ENCODE results near the gene WBP4. TPM values are rescaled to one million over a fixed set of nuclear protein-coding genes. Genes with fewer than 3 reads are reported as not detected.

WBP4 gene
- total and polyA plus RNA-seq, 9 of the 15 experiments (the other 6 are each of a cell fraction or from before 2014, with no cell fraction given): 5.5 to 12.2 (median 7.9) TPM

DNA sequence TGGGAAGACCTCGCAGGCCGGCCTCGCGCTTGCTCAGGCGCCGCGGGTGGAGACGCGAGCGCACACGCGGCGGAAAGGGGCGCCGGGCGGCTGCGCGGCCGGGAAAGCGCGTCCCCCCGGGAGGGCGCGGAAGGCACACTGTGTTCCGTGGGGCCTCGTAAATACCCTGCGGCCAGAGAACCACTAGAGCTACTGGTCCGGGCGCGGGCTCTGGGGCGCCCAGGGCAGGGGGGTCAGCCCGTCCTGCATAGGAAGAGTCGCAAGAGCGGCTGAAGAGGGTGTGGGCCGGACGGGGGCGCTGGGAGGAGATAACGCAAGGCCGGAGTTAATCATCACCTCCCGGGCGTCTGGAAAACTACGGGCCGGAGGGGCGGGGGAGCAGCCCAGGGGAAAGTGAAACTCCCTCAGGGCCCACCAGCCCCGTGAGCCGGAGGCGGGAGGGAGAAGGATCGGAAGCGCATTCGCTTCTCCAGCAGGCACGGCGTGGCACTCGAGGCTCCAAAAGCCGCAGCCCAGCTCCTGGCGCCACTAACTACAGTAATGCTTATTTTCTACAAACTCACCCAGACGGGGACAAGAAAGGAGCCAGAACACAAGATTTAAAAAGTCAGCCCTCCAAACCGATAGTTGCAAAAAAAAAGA is 1.1 kb upstream of the WBP4 start (continued):
- 0 out of 3 replicates have a peak, but pooled peaks of 1 of the 2 experiments have one; percentile 11 for TF ChIP-seq CBX3 (IDR thresholded peaks at IDR 0.05; ENCODE audit: borderline replicate concordance in 1 of 2, low read length in 2 of 2)
- TF ChIP-seq NCOA2 (IDR thresholded peaks at IDR 0.05; ENCODE audit: partially characterized antibody in 2 of 2): no peak
- TF ChIP-seq, protein P1, sequence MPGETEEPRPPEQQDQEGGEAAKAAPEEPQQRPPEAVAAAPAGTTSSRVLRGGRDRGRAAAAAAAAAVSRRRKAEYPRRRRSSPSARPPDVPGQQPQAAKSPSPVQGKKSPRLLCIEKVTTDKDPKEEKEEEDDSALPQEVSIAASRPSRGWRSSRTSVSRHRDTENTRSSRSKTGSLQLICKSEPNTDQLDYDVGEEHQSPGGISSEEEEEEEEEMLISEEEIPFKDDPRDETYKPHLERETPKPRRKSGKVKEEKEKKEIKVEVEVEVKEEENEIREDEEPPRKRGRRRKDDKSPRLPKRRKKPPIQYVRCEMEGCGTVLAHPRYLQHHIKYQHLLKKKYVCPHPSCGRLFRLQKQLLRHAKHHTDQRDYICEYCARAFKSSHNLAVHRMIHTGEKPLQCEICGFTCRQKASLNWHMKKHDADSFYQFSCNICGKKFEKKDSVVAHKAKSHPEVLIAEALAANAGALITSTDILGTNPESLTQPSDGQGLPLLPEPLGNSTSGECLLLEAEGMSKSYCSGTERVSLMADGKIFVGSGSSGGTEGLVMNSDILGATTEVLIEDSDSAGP (CRISPR knock-in tag; IDR thresholded peaks at IDR 0.05): no peak
- TF ChIP-seq ZNF445 (CRISPR knock-in tag; IDR thresholded peaks at IDR 0.05; ENCODE audit: low read depth): no peak
- no peak for TF ChIP-seq ADNP (tag; IDR thresholded peaks at IDR 0.05)
- TF ChIP-seq SIN3B (IDR thresholded peaks at IDR 0.05; ENCODE audit: low read depth): no peak
- TF ChIP-seq, protein P2, sequence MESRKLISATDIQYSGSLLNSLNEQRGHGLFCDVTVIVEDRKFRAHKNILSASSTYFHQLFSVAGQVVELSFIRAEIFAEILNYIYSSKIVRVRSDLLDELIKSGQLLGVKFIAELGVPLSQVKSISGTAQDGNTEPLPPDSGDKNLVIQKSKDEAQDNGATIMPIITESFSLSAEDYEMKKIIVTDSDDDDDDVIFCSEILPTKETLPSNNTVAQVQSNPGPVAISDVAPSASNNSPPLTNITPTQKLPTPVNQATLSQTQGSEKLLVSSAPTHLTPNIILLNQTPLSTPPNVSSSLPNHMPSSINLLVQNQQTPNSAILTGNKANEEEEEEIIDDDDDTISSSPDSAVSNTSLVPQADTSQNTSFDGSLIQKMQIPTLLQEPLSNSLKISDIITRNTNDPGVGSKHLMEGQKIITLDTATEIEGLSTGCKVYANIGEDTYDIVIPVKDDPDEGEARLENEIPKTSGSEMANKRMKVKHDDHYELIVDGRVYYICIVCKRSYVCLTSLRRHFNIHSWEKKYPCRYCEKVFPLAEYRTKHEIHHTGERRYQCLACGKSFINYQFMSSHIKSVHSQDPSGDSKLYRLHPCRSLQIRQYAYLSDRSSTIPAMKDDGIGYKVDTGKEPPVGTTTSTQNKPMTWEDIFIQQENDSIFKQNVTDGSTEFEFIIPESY (CRISPR knock-in tag; IDR thresholded peaks at IDR 0.05): no peak
- no peak for TF ChIP-seq PHF20 (IDR thresholded peaks at IDR 0.05; ENCODE audit: partially characterized antibody)
- no peak for TF ChIP-seq KAT7 (CRISPR knock-in tag; IDR thresholded peaks at IDR 0.05; ENCODE audit: borderline replicate concordance)
- TF ChIP-seq RAD51 (IDR thresholded peaks at IDR 0.05; ENCODE audit: borderline replicate concordance, low read depth): no peak
- TF ChIP-seq, protein P3, sequence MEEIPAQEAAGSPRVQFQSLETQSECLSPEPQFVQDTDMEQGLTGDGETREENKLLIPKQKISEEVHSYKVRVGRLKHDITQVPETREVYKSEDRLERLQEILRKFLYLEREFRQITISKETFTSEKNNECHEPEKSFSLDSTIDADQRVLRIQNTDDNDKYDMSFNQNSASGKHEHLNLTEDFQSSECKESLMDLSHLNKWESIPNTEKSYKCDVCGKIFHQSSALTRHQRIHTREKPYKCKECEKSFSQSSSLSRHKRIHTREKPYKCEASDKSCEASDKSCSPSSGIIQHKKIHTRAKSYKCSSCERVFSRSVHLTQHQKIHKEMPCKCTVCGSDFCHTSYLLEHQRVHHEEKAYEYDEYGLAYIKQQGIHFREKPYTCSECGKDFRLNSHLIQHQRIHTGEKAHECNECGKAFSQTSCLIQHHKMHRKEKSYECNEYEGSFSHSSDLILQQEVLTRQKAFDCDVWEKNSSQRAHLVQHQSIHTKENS (CRISPR knock-in tag; IDR thresholded peaks at IDR 0.05): no peak
- no peak for TF ChIP-seq ZNF561 (CRISPR knock-in tag; conservative IDR thresholded peaks at IDR 0.05)
- no peak for TF ChIP-seq C11orf30 (IDR thresholded peaks at IDR 0.05; ENCODE audit: low read depth)
- 0 out of 2 replicates have a peak, but pooled peaks have one; percentile 13 for TF ChIP-seq PHF21A (IDR thresholded peaks at IDR 0.05; ENCODE audit: borderline replicate concordance, low read depth)
- no peak for TF ChIP-seq IRF2 (CRISPR knock-in tag; IDR thresholded peaks at IDR 0.05)
- TF ChIP-seq ZNF274 (IDR thresholded peaks at IDR 0.05; ENCODE audit: borderline replicate concordance, low read depth, low read length): no peak
- TF ChIP-seq LCOR (CRISPR knock-in tag; IDR thresholded peaks at IDR 0.05): no peak
- peak; percentile 47 for TF ChIP-seq SMARCA4 (IDR thresholded peaks at IDR 0.05)
- no peak for TF ChIP-seq XRCC3 (IDR thresholded peaks at IDR 0.05)
- TF ChIP-seq ZNF507 (tag; conservative IDR thresholded peaks at IDR 0.05): no peak
- no peak for TF ChIP-seq RAD21 (CRISPR knock-in tag; conservative IDR thresholded peaks at IDR 0.05 in 1 of 2, IDR thresholded peaks at IDR 0.05 in 1 of 2)
- no peak for TF ChIP-seq SRSF1 (IDR thresholded peaks at IDR 0.05; ENCODE audit: low read depth, low read length)
- peak; percentile 67 for TF ChIP-seq TAF1 (IDR thresholded peaks at IDR 0.05; ENCODE audit: control insufficient read depth, extremely low read depth, insufficient read depth, low read length, severe bottlenecking)

Measured in K562 (cell line).